ENCODE measurements around the gene MRGPRG.

GRCh38 chr11:3170756-3171650 lies 47.6 kb downstream of the MRGPRG start:
- TF ChIP-seq KAT7 (CRISPR knock-in tag; IDR thresholded peaks at IDR 0.05; ENCODE audit: borderline replicate concordance) (no peak), EZH2 (IDR thresholded peaks at IDR 0.05; ENCODE audit: borderline replicate concordance, low read depth, low read length) (no peak), ZNF318 (IDR thresholded peaks at IDR 0.05; ENCODE audit: borderline replicate concordance in 1 of 2, low read depth in 1 of 2) (no peak), CTCF (IDR thresholded peaks at IDR 0.05 in 2 of 3, conservative IDR thresholded peaks at IDR 0.05 in 1 of 3; ENCODE audit: insufficient read depth in 2 of 3, low read depth in 1 of 3, low read length in 3 of 3) (no peak), HDAC2 (IDR thresholded peaks at IDR 0.05) (no peak), BACH1 (tag; IDR thresholded peaks at IDR 0.05) (no peak), IRF9 (tag; IDR thresholded peaks at IDR 0.05) (no peak)

Measured in K562 (cell line).